Limb (tissue), 2 donors: Measurements from ENCODE around the gene CLPTM1L.
"Not testable (repeated sequence)": the region's sequence is repeated elsewhere in the genome, so short reads cannot be mapped to it uniquely, and the experiment has no call there.

Experiments used
- DNase-seq, 2 donors: peaks; one replicate each; pipeline ENCODE4 v3.0.0-alpha.2; 2016; ENCODE audit errors: extremely low spot score in 2 of 2

The CLPTM1L gene

GRCh38 chr5:1278656-1279442, 66.0 kb downstream of the CLPTM1L start:
- DNase-seq, result no peak

- no peak for DNase-seq
Observed at GRCh38 chr5:1278216-1278615, 66.7 kb downstream of the CLPTM1L start.

GRCh38 chr5:1277781-1278180, 67.1 kb downstream of the CLPTM1L start:
- no peak for DNase-seq

GRCh38 chr5:1277331-1277730, 67.6 kb downstream of the CLPTM1L start:
- DNase-seq, result no peak

- DNase-seq, result no peak
Observed at GRCh38 chr5:1276930-1277329, 68.0 kb downstream of the CLPTM1L start.

- DNase-seq, result not testable (repeated sequence)
Observed at GRCh38 chr5:1275397-1276391, 69.2 kb downstream of the CLPTM1L start.

- DNase-seq, result no peak
Observed at GRCh38 chr5:1274471-1274870, 70.4 kb downstream of the CLPTM1L start.

GRCh38 chr5:1273745-1274144, 71.2 kb downstream of the CLPTM1L start:
- no peak for DNase-seq

GRCh38 chr5:1272201-1272600, 72.7 kb downstream of the CLPTM1L start:
- no peak for DNase-seq

- no peak for DNase-seq
Observed at GRCh38 chr5:1270933-1271914, 73.7 kb downstream of the CLPTM1L start.

GRCh38 chr5:1270426-1270825, 74.5 kb downstream of the CLPTM1L start:
- no peak for DNase-seq

- no peak for DNase-seq
Observed at GRCh38 chr5:1268666-1269065, 76.2 kb downstream of the CLPTM1L start.

GRCh38 chr5:1268056-1268455, 76.8 kb downstream of the CLPTM1L start:
- no peak for DNase-seq
